HG03175 (cell line): ENCODE data around the gene HSPA12B.

Experiments
- ATAC-seq: cut with Tn5 transposase; IDR thresholded peaks from one replicate; pipeline ENCODE4 v1.9.1; 2021; ENCODE audit warnings: mild to moderate bottlenecking, moderate library complexity; ENCODE audit not compliant: unreplicated experiment

Gene HSPA12B

GRCh38 chr20:3729378-3729777 is 3.1 kb upstream of the HSPA12B start:
- ATAC-seq, result no peak

DNA sequence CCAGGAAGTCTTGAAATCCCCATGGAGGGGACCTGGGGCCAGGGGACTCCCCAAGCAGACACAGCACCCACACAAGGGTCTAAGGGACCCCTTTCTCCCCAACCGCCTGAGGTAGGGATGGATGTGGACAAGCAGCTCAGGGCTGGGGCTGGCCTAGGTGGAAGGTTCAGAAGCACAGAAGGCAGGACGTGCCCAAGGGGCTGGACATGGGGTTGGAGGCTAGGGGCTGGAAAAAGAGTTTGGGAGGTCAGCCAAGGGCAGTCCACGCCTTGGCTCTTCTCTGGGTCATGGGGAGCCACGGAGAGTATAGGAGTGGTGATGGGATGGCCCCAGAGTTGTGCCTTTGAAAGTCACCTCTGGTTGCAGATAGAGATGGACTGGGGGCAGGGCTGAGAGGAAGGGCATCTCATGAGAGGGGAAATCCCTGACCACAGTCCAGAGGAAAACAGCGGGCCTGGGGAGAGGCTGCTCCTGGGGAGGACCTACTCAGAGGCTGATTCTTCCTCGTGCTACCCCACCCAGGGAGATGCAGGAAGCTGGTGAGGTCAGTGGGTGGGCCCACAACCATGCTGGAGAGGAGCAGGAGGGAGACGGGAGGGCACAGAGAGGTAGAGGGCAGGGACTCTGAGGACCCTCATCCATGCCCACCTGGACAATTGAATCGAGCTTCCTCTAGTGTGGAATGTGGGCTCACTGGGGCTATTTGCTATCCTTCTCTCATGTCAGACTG is 2.5 kb upstream of the HSPA12B start:
- no peak for ATAC-seq

DNA sequence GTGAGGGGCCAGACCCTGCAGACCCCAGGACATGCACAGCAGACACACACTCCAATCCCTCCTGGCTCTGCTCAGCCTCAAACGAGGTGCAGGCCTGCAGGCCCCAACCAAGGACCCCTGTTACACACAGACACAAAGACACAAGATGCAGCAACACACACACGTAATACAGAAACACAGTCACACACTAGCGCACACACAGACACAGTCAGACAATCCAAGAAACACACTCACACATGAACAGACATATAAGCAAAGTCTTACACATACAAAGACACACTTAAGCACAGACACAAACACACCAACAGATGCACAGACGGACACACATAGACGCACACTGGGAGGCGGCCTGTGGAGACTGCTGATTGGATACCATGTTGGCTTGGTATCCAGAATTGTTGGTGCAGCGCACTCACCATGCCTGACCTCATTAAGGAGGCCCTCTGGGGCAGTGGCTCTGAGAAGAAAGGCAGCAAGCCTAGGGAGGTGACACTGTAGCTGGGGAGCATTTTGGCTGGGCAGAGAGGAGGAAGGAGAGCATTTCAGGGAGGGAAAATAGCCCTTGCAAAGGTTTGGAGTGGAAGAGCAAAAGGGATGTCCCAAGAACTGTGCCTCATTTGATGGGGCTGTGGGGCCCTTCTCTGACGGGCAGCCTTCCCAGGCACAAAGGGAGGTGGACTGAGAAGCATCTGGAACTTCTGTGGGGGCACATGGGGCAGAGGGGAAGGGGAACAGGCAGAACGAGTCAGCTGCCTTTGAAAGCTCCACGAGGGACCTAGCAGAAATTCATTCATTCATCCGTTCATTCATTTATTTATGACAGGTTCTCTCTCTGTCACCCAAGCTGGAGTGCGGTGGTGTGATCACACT is 1.4 kb upstream of the HSPA12B start:
- no peak for ATAC-seq

GRCh38 chr20:3731944-3732326 is 550 bp upstream of the HSPA12B start:
- no peak for ATAC-seq

- ATAC-seq, result no peak
Observed at GRCh38 chr20:3733119-3733995, 872 bp downstream of the HSPA12B start.

DNA sequence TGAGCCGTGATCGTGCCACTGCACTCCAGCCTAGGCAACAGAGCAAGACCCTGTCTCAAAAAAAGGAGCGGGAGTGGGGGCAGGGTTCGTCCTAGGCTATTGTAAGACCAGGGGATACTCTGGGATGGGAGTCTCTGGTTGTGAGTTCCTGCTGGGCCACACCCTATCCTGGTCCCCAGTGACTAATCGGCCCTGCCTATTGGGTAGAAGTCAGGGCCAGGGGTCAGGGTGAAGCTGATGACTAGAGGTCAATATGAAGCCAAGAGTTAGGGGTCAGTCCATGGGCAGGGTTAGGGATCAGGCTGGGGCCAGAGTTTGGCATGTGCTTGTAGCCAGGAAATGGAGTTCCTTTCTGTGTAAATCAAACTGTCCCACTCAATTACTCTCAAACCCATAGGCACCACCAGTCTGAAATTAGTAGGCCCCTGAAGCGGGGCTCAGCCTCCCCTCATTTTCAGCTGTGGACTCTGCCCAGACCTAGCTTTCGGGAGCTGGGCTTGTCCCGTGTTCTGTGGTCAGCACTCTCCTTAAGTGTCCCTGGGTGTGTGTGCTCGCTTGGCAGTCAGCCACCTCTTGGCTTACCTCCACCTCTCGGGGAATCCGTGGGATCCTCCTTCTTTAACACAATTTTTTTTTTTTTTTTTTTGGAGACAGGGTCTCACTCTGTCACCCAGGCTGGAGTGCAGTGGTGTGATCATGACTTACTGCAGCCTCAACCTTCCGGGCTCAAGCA is 1.8 kb downstream of the HSPA12B start:
- ATAC-seq, result no peak

- no peak for ATAC-seq
Observed at GRCh38 chr20:3735768-3736167, 3.3 kb downstream of the HSPA12B start.

DNA sequence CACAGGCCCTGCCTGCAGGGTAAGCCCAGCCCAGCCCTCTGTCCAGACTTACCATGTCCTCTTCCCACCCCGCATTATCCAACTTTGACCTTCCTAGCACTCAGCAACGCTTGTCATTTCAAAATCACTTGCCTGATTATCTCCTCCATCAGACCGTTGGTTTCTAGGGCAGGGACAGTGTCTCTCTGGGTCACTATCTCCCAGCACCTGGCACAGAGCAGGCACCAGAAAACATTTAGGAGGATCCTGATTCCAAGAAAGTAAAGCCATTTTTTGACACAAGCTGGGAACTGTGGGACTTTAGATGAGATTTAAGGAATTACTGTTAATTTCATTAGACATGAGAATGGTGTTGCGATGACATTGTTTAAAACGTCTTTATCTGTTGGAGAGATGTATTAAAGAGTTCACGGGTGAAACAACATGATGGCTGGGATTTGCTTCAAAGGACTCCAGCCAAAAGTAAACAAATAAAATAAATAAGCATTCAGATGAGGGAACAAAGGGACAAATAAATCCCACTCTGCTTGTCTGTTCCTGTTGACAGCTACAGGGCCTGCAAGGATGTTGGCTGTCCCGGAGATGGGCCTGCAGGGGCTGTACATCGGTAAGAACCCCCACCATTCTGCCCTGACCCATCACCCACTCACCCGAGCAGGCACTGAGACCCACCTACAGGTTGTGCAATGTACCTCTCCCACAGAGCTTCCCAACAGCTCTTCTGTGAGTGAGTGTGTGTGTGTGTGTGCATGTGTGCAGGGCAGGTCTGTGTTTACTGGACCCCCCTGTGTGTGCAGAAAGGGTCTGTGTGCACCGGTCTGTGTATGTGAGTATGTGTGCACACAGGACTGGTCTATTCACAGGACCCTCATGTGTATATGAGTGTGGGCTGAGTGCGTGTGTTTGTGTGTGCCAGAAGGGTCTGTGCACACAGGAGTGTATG is 5.9 kb downstream of the HSPA12B start:
- no peak for ATAC-seq

DNA sequence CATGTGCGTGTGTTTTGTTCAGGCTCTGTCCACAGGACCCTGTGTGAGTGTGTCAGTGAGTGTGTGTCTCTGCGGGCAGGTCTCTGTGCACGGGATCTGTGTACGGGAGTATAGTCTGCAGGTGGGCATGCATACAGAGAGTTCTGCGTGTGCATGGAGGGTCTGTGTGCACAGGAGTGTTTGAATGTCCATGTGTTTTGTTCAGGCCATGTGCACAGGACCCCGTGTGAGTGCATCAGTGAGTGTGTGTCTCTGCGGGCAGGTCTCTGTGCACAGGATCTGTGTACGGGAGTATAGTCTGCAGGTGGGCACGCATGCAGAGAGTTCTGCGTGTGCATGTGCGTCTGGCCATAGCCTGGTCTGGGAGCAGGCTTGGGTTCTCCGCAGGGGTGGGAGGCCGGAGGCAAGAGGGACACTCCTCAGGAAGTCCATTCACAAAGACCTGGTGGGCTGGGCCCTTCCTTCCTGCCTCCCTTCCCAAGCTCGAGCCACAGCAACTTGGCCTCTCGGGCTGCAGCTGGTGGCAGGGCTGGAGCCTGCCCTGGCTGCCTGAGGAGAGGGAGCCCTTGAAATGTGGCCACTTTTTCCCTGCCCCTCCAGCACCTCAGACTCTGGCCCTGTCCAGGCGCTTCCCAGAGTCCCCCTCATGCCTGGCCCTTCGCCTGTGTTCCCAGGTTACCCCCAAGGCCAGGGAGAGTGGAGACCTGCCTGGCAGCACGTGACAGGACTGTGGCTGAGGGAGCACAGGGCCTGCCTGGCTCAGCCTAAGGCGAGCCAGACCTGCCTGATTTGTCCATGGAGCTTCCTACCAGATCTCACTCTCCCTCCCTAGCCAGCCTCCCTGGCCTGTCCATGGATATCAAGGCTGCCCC is 6.8 kb downstream of the HSPA12B start:
- ATAC-seq, result no peak

DNA sequence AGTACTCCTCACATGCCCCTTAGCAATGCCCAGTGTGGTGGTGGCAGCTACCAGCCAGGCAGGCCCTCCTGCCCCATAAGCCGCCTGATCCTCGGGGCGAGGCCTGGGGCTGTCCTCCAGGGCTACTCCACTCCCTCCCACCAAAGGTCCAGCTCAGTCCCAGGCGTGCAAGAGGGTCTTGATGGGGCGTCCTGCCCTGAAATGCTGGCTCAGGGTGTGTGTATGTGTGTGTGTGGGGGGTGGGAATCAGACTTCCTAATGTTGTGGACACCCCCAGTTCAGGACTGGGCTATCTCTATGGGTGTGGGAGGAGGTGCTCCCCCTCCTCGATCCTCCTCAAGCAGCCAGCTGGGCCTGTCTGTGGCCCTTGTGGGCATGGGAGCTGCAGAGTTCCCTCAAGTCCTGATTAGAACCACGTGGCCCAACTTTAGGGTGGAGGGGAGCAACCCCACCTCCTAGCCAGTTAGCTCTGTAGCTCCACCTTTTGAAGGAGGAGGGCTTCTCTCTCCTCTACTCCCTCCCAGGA is 7.5 kb downstream of the HSPA12B start:
- no peak for ATAC-seq

GRCh38 chr20:3740615-3741301 is 8.3 kb downstream of the HSPA12B start:
- no peak for ATAC-seq

DNA sequence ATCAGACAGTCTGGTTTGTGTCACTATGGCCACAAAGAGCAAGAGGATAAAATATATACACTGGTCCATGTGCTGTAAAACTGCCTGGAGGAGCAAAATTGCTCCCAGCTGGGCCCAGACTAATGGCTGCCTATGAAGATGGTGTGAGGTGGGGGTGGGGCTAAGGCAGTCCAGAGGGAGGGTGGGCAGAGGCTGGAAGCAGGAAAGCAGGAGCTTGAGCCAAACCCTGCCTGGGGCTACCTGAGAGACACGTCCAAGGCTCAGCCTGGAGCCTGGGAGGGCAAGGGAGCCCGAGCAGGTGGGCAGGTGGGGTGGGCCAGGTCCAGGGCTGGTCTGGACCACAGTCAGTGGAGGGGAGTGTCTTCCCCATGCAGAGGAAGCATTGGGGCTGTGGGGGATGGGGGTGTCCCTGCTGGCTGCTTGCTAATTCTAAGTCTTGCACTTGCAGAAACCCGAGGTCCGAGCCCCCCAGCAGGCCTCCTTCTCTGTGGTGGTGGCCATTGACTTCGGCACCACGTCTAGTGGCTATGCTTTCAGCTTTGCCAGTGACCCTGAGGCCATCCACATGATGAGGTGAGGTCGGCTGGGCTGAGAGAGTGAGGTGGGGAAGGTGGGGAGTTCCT is 9.5 kb downstream of the HSPA12B start:
- ATAC-seq, result no peak

DNA sequence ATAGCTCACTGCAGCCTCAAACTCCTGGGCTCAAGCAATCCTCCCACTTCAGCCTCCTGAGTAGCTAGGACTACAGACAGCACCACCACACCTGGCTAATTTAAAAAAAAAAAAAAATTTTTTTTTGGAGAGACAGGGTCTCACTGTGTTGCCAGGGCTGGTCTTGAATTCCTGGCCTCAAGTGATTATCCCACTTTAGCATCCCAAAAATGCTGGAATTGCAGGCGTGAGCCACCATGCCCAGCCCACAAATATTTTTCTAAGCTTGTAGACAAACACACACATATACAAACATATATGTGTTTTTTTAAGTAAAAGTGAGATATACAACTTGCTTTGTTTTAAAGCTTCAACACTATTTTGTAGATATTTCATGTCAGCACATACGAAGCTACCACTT is 10.8 kb downstream of the HSPA12B start:
- ATAC-seq, result no peak

GRCh38 chr20:3744037-3744436 is 11.6 kb downstream of the HSPA12B start:
- no peak for ATAC-seq

GRCh38 chr20:3744806-3745685 is 12.6 kb downstream of the HSPA12B start:
- no peak for ATAC-seq

- no peak for ATAC-seq
Observed at GRCh38 chr20:3745686-3746173, 13.2 kb downstream of the HSPA12B start.
